HepG2 (cell line): ENCODE data around the gene BLVRA. TPM values are rescaled to one million over a fixed set of nuclear protein-coding genes. Genes with fewer than 3 reads are reported as not detected.

Experiments used
- E2F1 ChIP-seq: sonication (generic); formaldehyde crosslinking; IDR thresholded peaks from 2 replicates; pipeline ENCODE4 v1.5.0; 2020; ENCODE audit warnings: missing genetic modification reagents
- FOXA3 ChIP-seq: IDR thresholded peaks from 2 replicates; pipeline ENCODE4 v1.6.1; 2016; ENCODE audit warnings: missing genetic modification reagents, missing compliant biosample characterization
- GATAD1 ChIP-seq: IDR thresholded peaks from 2 replicates; pipeline ENCODE4 v1.6.1; 2016; ENCODE audit warnings: missing genetic modification reagents, missing compliant biosample characterization
- HMG20B ChIP-seq: conservative IDR thresholded peaks from 2 replicates; pipeline ENCODE4 v1.6.1; 2016; ENCODE audit warnings: missing genetic modification reagents, missing compliant biosample characterization
- KDM1A ChIP-seq: IDR thresholded peaks from 2 replicates; pipeline ENCODE4 v1.6.1; 2016; ENCODE audit warnings: missing compliant biosample characterization
- KLF12 ChIP-seq: sonication (generic); formaldehyde crosslinking; IDR thresholded peaks from 2 replicates; pipeline ENCODE4 v1.4.0; 2020; ENCODE audit warnings: missing genetic modification reagents, borderline replicate concordance
- LCORL ChIP-seq, 2 experiments: fragments of 450-650 bp in 1 of 2; sonication (generic) in 1 of 2; formaldehyde crosslinking in 1 of 2; IDR thresholded peaks; 2 replicates each; pipeline versions ENCODE4 v1.5.0 to v1.6.1; 2017 to 2020; ENCODE audit warnings: antibody characterized with exemption in 1 of 2, missing genetic modification reagents in 1 of 2
- NAIF1 ChIP-seq: sonication (generic); formaldehyde crosslinking; IDR thresholded peaks from 2 replicates; pipeline ENCODE4 v1.5.0; 2020; ENCODE audit warnings: mild to moderate bottlenecking, missing genetic modification reagents, borderline replicate concordance
- NFATC3 ChIP-seq: sonication (generic); formaldehyde crosslinking; IDR thresholded peaks from 2 replicates; pipeline ENCODE4 v1.5.1; 2020; ENCODE audit warnings: mild to moderate bottlenecking, missing genetic modification reagents
- PHF21A ChIP-seq: sonication (generic); formaldehyde crosslinking; IDR thresholded peaks from 2 replicates; pipeline ENCODE4 v1.5.0; 2020; ENCODE audit warnings: mild to moderate bottlenecking, missing genetic modification reagents
- SCMH1 ChIP-seq: sonication (generic); formaldehyde crosslinking; IDR thresholded peaks from 2 replicates; pipeline ENCODE4 v1.9.0; 2021; ENCODE audit warnings: missing genetic modification reagents, mild to moderate bottlenecking, borderline replicate concordance
- SMARCE1 ChIP-seq: fragments of 450-650 bp; IDR thresholded peaks from 2 replicates; pipeline ENCODE4 v1.6.1; 2017; ENCODE audit warnings: borderline replicate concordance
- TBX2 ChIP-seq: sonication (generic); formaldehyde crosslinking; IDR thresholded peaks from 2 replicates; pipeline ENCODE4 v1.5.0; 2020; ENCODE audit warnings: missing genetic modification reagents, mild to moderate bottlenecking, borderline replicate concordance
- YEATS4 ChIP-seq: sonication (generic); formaldehyde crosslinking; IDR thresholded peaks from 2 replicates; pipeline ENCODE4 v1.4.0; 2020; ENCODE audit warnings: missing genetic modification reagents, borderline replicate concordance
- ZNF12 ChIP-seq: sonication (generic); formaldehyde crosslinking; IDR thresholded peaks from 2 replicates; pipeline ENCODE4 v1.5.0; 2020; ENCODE audit warnings: missing genetic modification reagents
- ZNF337 ChIP-seq: sonication (generic); formaldehyde crosslinking; IDR thresholded peaks from 2 replicates; pipeline ENCODE4 v1.5.1; 2020; ENCODE audit warnings: missing genetic modification reagents, low read depth, mild to moderate bottlenecking, borderline replicate concordance
- ZNF432 ChIP-seq: sonication (generic); formaldehyde crosslinking; IDR thresholded peaks from 2 replicates; pipeline ENCODE4 v1.5.0; 2020; ENCODE audit warnings: missing genetic modification reagents, mild to moderate bottlenecking, borderline replicate concordance
- ZNF75D ChIP-seq: sonication (generic); formaldehyde crosslinking; IDR thresholded peaks from 2 replicates; pipeline ENCODE4 v1.8.1; 2023; ENCODE audit warnings: missing genetic modification reagents, mild to moderate bottlenecking, borderline replicate concordance
- ZSCAN20 ChIP-seq: sonication (generic); formaldehyde crosslinking; IDR thresholded peaks from 2 replicates; pipeline ENCODE4 v1.4.0; 2020; ENCODE audit warnings: missing genetic modification reagents, mild to moderate bottlenecking, borderline replicate concordance
- ZSCAN21 ChIP-seq: sonication (generic); formaldehyde crosslinking; IDR thresholded peaks from 2 replicates; pipeline ENCODE4 v1.8.0; 2022; ENCODE audit warnings: mild to moderate bottlenecking, missing genetic modification reagents, moderate library complexity, borderline replicate concordance
- polyA plus RNA-seq, 8 experiments: library from polyadenylated mRNA; depleted of rRNA in 3 of 8; stranded (reverse) in 7 of 8; unstranded in 1 of 8; fragments of >200 nt; fragmentation: Illumina TruSeq in 4 of 8; extraction: Trizol in 4 of 8; gene quantifications; 2 replicates each; pipeline versions ENCODE4 v1.2.1 to v1.2.3, GENCODE V29; 2011 to 2016; ENCODE audit warnings: low read depth in 4 of 8, missing spikeins in 1 of 8, mixed read lengths in 1 of 8; ENCODE audit not compliant: insufficient read depth in 1 of 8
- total RNA-seq, 5 experiments: library from RNA; depleted of rRNA; stranded (reverse); fragments of >200 nt; fragmentation: Illumina TruSeq; extraction: Trizol; gene quantifications; 2 replicates each; pipeline ENCODE4 v1.2.3, GENCODE V29; 2016; ENCODE audit warnings: low read depth in 1 of 5
- TF ChIP-seq, protein P1 (sequence below): sonication (generic); formaldehyde crosslinking; IDR thresholded peaks from 2 replicates; pipeline ENCODE4 v1.5.0; 2020; ENCODE audit warnings: mild to moderate bottlenecking, missing genetic modification reagents
- TF ChIP-seq, protein P2 (sequence below): sonication (generic); formaldehyde crosslinking; IDR thresholded peaks from 2 replicates; pipeline ENCODE4 v1.4.0; 2020; ENCODE audit warnings: missing genetic modification reagents, borderline replicate concordance

BLVRA gene
- total and polyA plus RNA-seq, 2 of the 13 experiments (the other 11 are each of a cell fraction or from before 2014, with no cell fraction given): 39.2 to 64.2 TPM

- TF ChIP-seq, protein P1, sequence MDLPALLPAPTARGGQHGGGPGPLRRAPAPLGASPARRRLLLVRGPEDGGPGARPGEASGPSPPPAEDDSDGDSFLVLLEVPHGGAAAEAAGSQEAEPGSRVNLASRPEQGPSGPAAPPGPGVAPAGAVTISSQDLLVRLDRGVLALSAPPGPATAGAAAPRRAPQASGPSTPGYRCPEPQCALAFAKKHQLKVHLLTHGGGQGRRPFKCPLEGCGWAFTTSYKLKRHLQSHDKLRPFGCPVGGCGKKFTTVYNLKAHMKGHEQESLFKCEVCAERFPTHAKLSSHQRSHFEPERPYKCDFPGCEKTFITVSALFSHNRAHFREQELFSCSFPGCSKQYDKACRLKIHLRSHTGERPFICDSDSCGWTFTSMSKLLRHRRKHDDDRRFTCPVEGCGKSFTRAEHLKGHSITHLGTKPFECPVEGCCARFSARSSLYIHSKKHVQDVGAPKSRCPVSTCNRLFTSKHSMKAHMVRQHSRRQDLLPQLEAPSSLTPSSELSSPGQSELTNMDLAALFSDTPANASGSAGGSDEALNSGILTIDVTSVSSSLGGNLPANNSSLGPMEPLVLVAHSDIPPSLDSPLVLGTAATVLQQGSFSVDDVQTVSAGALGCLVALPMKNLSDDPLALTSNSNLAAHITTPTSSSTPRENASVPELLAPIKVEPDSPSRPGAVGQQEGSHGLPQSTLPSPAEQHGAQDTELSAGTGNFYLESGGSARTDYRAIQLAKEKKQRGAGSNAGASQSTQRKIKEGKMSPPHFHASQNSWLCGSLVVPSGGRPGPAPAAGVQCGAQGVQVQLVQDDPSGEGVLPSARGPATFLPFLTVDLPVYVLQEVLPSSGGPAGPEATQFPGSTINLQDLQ (CRISPR knock-in tag): 0 out of 2 replicates have a peak, but pooled peaks have one; percentile 37
- TF ChIP-seq YEATS4 (CRISPR knock-in tag) (peak; percentile 79), SMARCE1 (no peak), NFATC3 (CRISPR knock-in tag) (0 out of 2 replicates have a peak, but pooled peaks have one; percentile 29), NAIF1 (CRISPR knock-in tag) (0 out of 2 replicates have a peak, but pooled peaks have one; percentile 26), TBX2 (CRISPR knock-in tag) (peak; percentile 96), SCMH1 (CRISPR knock-in tag) (no peak), ZSCAN21 (CRISPR knock-in tag) (0 out of 2 replicates have a peak, but pooled peaks have one; percentile 70), E2F1 (CRISPR knock-in tag) (peak; percentile 56; the same call in 1 of the 2 replicates), ZNF12 (CRISPR knock-in tag) (peak; percentile 32; the same call in 1 of the 2 replicates), HMG20B (CRISPR knock-in tag) (peak; percentile 68), GATAD1 (CRISPR knock-in tag) (peak; percentile 13; the same call in 1 of the 2 replicates), KDM1A (CRISPR knock-in tag) (peak; percentile 42; the same call in 1 of the 2 replicates), FOXA3 (peak; percentile 87), ZNF337 (CRISPR knock-in tag) (0 out of 2 replicates have a peak, but pooled peaks have one; percentile 20), ZNF75D (CRISPR knock-in tag) (no peak), KLF12 (peak; percentile 60; the same call in 1 of the 2 replicates), PHF21A (CRISPR knock-in tag) (peak; percentile 96), ZSCAN20 (CRISPR knock-in tag) (0 out of 2 replicates have a peak, but pooled peaks have one; percentile 62), LCORL (IDR thresholded peaks at IDR 0.05) (peak; percentile 11; the same call in 1 of the 2 replicates), LCORL (CRISPR knock-in tag; IDR thresholded peaks at IDR 0.05) (peak; percentile 96), ZNF432 (CRISPR knock-in tag) (no peak)
- TF ChIP-seq, protein P2, sequence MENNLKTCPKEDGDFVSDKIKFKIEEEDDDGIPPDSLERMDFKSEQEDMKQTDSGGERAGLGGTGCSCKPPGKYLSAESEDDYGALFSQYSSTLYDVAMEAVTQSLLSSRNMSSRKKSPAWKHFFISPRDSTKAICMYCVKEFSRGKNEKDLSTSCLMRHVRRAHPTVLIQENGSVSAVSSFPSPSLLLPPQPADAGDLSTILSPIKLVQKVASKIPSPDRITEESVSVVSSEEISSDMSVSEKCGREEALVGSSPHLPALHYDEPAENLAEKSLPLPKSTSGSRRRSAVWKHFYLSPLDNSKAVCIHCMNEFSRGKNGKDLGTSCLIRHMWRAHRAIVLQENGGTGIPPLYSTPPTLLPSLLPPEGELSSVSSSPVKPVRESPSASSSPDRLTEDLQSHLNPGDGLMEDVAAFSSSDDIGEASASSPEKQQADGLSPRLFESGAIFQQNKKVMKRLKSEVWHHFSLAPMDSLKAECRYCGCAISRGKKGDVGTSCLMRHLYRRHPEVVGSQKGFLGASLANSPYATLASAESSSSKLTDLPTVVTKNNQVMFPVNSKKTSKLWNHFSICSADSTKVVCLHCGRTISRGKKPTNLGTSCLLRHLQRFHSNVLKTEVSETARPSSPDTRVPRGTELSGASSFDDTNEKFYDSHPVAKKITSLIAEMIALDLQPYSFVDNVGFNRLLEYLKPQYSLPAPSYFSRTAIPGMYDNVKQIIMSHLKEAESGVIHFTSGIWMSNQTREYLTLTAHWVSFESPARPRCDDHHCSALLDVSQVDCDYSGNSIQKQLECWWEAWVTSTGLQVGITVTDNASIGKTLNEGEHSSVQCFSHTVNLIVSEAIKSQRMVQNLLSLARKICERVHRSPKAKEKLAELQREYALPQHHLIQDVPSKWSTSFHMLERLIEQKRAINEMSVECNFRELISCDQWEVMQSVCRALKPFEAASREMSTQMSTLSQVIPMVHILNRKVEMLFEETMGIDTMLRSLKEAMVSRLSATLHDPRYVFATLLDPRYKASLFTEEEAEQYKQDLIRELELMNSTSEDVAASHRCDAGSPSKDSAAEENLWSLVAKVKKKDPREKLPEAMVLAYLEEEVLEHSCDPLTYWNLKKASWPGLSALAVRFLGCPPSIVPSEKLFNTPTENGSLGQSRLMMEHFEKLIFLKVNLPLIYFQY (CRISPR knock-in tag): no peak
Observed at GRCh38 chr7:43769791-43770465, 11.4 kb downstream of the BLVRA start (continued).
